Measurements from ENCODE around the gene RB1. TPM values are rescaled to one million over a fixed set of nuclear protein-coding genes. Genes with fewer than 3 reads are reported as not detected.

RB1 gene
- polyA plus RNA-seq, 1 donor from 2014 or later: 29.5 TPM

- Histone ChIP-seq H3K79me2 (replicated peaks; ENCODE audit: insufficient read depth, low read length) (no peaks in the 10 kb centered on the region), H4K20me1 (ENCODE audit: insufficient read depth) (no peaks in the 10 kb centered on the region), H3K9me2 (ENCODE audit: insufficient read depth, low read length) (no peaks in the 10 kb centered on the region), H3K4me2 (ENCODE audit: low read length) (no peak overlapping the region), H3K27me3 (ENCODE audit: insufficient read depth, low read depth, low read length) (no peaks in the 10 kb centered on the region), H3K9ac (ENCODE audit: low read length) (no peak overlapping the region), H3K4me3 (ENCODE audit: low read length) (no peak overlapping the region), H3K36me3 (ENCODE audit: insufficient read depth, low read length) (no peaks in the 10 kb centered on the region), H3F3A (ENCODE audit: insufficient read depth, low read length, poor library complexity, severe bottlenecking) (no peaks in the 10 kb centered on the region), H3K9me3 (ENCODE audit: low read length) (no peaks in the 10 kb centered on the region), H3K27ac (ENCODE audit: low read length) (no peak overlapping the region), H2AFZ (ENCODE audit: low read depth, low read length) (no peak overlapping the region)
- TF ChIP-seq REST (IDR thresholded peaks at IDR 0.05; ENCODE audit: borderline replicate concordance) (no peak), RAD21 (conservative IDR thresholded peaks at IDR 0.05) (no peak), TAF1 (IDR thresholded peaks at IDR 0.05; ENCODE audit: low read depth) (no peak), MXI1 (conservative IDR thresholded peaks at IDR 0.05; ENCODE audit: poor library complexity, severe bottlenecking) (no peak), SMC3 (conservative IDR thresholded peaks at IDR 0.05; ENCODE audit: poor library complexity) (no peak), EZH2 (IDR thresholded peaks at IDR 0.05; ENCODE audit: borderline replicate concordance, insufficient read depth, low read length, poor library complexity, severe bottlenecking) (no peak), POLR2AphosphoS5 (IDR thresholded peaks at IDR 0.05) (no peak), EP300 (conservative IDR thresholded peaks at IDR 0.05; ENCODE audit: poor library complexity, severe bottlenecking) (no peak), CTCF (IDR thresholded peaks at IDR 0.05; ENCODE audit: poor library complexity, severe bottlenecking) (no peak)
Observed at GRCh38 chr13:48410199-48410598, 106.6 kb downstream of the RB1 start.

GRCh38 chr13:48411147-48411794 lies 107.7 kb downstream of the RB1 start:
- Histone ChIP-seq H3K27me3 (ENCODE audit: insufficient read depth, low read depth, low read length) (no peaks in the 10 kb centered on the region), H3K27ac (ENCODE audit: low read length) (no peak overlapping the region), H4K20me1 (ENCODE audit: insufficient read depth) (no peaks in the 10 kb centered on the region), H3F3A (ENCODE audit: insufficient read depth, low read length, poor library complexity, severe bottlenecking) (no peaks in the 10 kb centered on the region), H3K4me2 (ENCODE audit: low read length) (no peak overlapping the region), H3K4me3 (ENCODE audit: low read length) (no peak overlapping the region), H3K79me2 (replicated peaks; ENCODE audit: insufficient read depth, low read length) (no peaks in the 10 kb centered on the region), H3K9ac (ENCODE audit: low read length) (no peak overlapping the region), H3K9me2 (ENCODE audit: insufficient read depth, low read length) (no peaks in the 10 kb centered on the region), H2AFZ (ENCODE audit: low read depth, low read length) (no peak overlapping the region), H3K9me3 (ENCODE audit: low read length) (no peaks in the 10 kb centered on the region), H3K36me3 (ENCODE audit: insufficient read depth, low read length) (no peaks in the 10 kb centered on the region)
- TF ChIP-seq RAD21 (conservative IDR thresholded peaks at IDR 0.05): no peak
- no peak for TF ChIP-seq POLR2AphosphoS5 (IDR thresholded peaks at IDR 0.05)
- TF ChIP-seq TAF1 (IDR thresholded peaks at IDR 0.05; ENCODE audit: low read depth): no peak
- no peak for TF ChIP-seq EZH2 (IDR thresholded peaks at IDR 0.05; ENCODE audit: borderline replicate concordance, insufficient read depth, low read length, poor library complexity, severe bottlenecking)
- TF ChIP-seq SMC3 (conservative IDR thresholded peaks at IDR 0.05; ENCODE audit: poor library complexity): no peak
- TF ChIP-seq EP300 (conservative IDR thresholded peaks at IDR 0.05; ENCODE audit: poor library complexity, severe bottlenecking): no peak
- no peak for TF ChIP-seq CTCF (IDR thresholded peaks at IDR 0.05; ENCODE audit: poor library complexity, severe bottlenecking)
- no peak for TF ChIP-seq MXI1 (conservative IDR thresholded peaks at IDR 0.05; ENCODE audit: poor library complexity, severe bottlenecking)
- no peak for TF ChIP-seq REST (IDR thresholded peaks at IDR 0.05; ENCODE audit: borderline replicate concordance)

All from neural cell (in vitro differentiated cells).